ENCODE results near the gene CBFA2T3. TPM values are rescaled to one million over a fixed set of nuclear protein-coding genes. Genes with fewer than 3 reads are reported as not detected.

Gene CBFA2T3
- total RNA-seq, 1 experiment from 2014 or later = 2.1 TPM

DNA sequence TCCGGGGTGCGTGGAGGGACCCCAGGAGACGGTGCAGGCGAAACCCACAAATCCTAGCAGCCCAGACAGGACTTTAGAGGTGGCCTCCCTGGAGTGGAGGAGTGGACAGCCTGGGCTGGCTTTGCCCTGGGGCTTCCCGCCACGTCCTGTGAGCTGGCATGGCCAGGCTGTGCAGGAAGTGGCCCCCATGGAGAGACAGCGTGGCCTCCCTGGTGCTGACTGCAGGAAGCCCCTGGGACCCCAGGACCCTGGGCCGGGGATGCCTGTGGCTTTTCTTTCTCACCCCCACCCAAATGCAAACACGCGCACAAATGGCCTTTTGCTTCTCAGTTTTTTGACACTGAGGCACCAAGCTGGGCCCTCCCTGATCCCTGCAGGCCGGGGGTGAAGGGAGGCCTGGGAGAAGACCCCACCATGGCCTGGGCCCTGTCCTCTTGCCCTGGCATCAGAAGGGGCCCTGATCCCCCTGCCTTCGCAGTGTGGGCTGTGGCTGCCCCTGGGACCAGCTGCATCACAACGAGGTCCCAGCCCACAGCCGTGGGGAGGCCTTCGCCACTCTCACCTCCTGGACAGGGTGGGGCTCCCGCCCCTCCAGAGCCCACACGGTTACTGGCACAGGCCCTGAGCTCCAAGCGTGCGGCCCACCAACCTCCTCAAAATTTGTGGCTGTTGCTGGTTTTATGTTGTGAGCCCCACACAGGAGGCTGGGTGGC lies 58.9 kb downstream of the CBFA2T3 start:
- CTCF ChIA-PET = no interaction called here
- Histone ChIP-seq H3K4me1 (no peaks in the 10 kb centered on the region), H3K9me3 (peaks cover 4% of the 10 kb centered on the region; the same call in 1 of the 2 replicates), H3K36me3 (ENCODE audit: control insufficient read depth, insufficient read depth, low read length) (no peaks in the 10 kb centered on the region), H3K27me3 (replicated peaks; ENCODE audit: control insufficient read depth, insufficient read depth, low read length) (no peaks in the 10 kb centered on the region), H3K4me3 (ENCODE audit: low read depth, low read length) (no peak overlapping the region)
- peaks cover 2% of the 10 kb centered on the region for H3K27me3 Mint-ChIP-seq (ENCODE audit: insufficient read depth, unreplicated experiment)
- POLR2A ChIA-PET = no interaction called here
- H3K4me1 Mint-ChIP-seq (ENCODE audit: low read depth, unreplicated experiment) = no peaks in the 10 kb centered on the region
- no peaks in the 10 kb centered on the region for H3K9me3 Mint-ChIP-seq (ENCODE audit: unreplicated experiment)
- no peak overlapping the region for H3K27ac Mint-ChIP-seq (ENCODE audit: unreplicated experiment)
- H3K4me3 Mint-ChIP-seq (ENCODE audit: unreplicated experiment) = no peak overlapping the region
- no peak for TF ChIP-seq CTCF (IDR thresholded peaks at IDR 0.05; ENCODE audit: insufficient read depth in 1 of 2, low read depth in 1 of 2, low read length in 1 of 2, severe bottlenecking in 1 of 2, unreplicated experiment in 1 of 2)
- no peak for DNase-seq
- intact Hi-C loops (cut with micrococcal nuclease; ENCODE audit: unreplicated experiment) = no loop called here
- no peaks in the 10 kb centered on the region for H3K36me3 Mint-ChIP-seq (ENCODE audit: insufficient read depth, unreplicated experiment)
- BruUV-seq (replicated peaks) = no TSS peak

- Histone ChIP-seq H3K9me3 (peaks cover 7% of the 10 kb centered on the region; the same call in 1 of the 2 replicates), H3K4me1 (no peaks in the 10 kb centered on the region), H3K4me3 (ENCODE audit: low read depth, low read length) (no peak overlapping the region), H3K27me3 (replicated peaks; ENCODE audit: control insufficient read depth, insufficient read depth, low read length) (no peaks in the 10 kb centered on the region), H3K36me3 (ENCODE audit: control insufficient read depth, insufficient read depth, low read length) (no peaks in the 10 kb centered on the region)
- H3K27ac Mint-ChIP-seq (ENCODE audit: unreplicated experiment) = no peak overlapping the region
- no peaks in the 10 kb centered on the region for H3K36me3 Mint-ChIP-seq (ENCODE audit: insufficient read depth, unreplicated experiment)
- H3K27me3 Mint-ChIP-seq (ENCODE audit: insufficient read depth, unreplicated experiment) = peaks cover 2% of the 10 kb centered on the region
- DNase-seq = no peak
- no peaks in the 10 kb centered on the region for H3K9me3 Mint-ChIP-seq (ENCODE audit: unreplicated experiment)
- ChIA-PET POLR2A (no interaction called here), CTCF (no interaction called here)
- H3K4me3 Mint-ChIP-seq (ENCODE audit: unreplicated experiment) = no peak overlapping the region
- intact Hi-C loops (cut with micrococcal nuclease; ENCODE audit: unreplicated experiment) = no loop called here
- BruUV-seq (replicated peaks) = no TSS peak
- H3K4me1 Mint-ChIP-seq (ENCODE audit: low read depth, unreplicated experiment) = no peaks in the 10 kb centered on the region
- no peak for TF ChIP-seq CTCF (IDR thresholded peaks at IDR 0.05; ENCODE audit: insufficient read depth in 1 of 2, low read depth in 1 of 2, low read length in 1 of 2, severe bottlenecking in 1 of 2, unreplicated experiment in 1 of 2)
Measured at GRCh38 chr16:88917146-88917914, 59.7 kb downstream of the CBFA2T3 start.

DNA sequence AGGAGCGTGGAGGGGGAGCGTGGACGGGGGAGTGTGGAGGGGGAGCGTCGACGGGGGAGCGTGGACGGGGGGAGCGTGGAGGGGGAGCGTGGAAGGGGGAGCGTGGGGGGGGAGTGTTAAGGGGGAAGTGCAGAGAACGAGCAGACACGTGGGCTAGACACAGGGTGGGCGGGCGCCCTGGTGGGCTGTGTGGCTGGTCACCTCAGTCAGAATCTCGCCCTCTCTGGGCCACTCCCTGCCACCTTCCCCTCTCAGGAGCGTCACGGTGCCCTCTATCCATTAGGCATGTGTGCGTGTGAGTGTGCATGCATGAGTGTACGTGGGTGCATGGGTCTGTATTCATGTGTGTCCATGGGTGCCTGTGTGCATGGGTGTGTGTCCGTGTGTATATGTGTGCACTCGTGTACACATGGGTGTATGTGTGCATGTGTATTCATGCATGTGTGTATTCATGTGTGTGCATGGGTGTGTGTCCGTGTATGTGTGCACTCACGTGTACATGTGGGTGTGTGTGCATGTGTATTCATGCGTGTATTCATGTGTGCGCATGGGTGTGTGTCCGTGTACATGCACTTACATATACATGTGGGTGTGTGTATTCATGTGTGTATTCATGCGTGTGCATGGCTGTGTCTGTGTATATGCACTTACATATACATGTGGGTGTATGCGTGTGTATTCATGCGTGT lies 61.2 kb downstream of the CBFA2T3 start:
- Histone ChIP-seq H3K4me1 (no peaks in the 10 kb centered on the region), H3K4me3 (ENCODE audit: low read depth, low read length) (no peak overlapping the region), H3K9me3 (peaks cover 7% of the 10 kb centered on the region; the same call in 1 of the 2 replicates), H3K36me3 (ENCODE audit: control insufficient read depth, insufficient read depth, low read length) (no peaks in the 10 kb centered on the region), H3K27me3 (replicated peaks; ENCODE audit: control insufficient read depth, insufficient read depth, low read length) (no peaks in the 10 kb centered on the region)
- no peak overlapping the region for H3K4me3 Mint-ChIP-seq (ENCODE audit: unreplicated experiment)
- no peaks in the 10 kb centered on the region for H3K9me3 Mint-ChIP-seq (ENCODE audit: unreplicated experiment)
- POLR2A ChIA-PET = no interaction called here
- H3K4me1 Mint-ChIP-seq (ENCODE audit: low read depth, unreplicated experiment) = no peaks in the 10 kb centered on the region
- no peak for DNase-seq
- intact Hi-C loops (cut with micrococcal nuclease; ENCODE audit: unreplicated experiment) = no loop called here
- H3K27ac Mint-ChIP-seq (ENCODE audit: unreplicated experiment) = no peak overlapping the region
- no TSS peak for BruUV-seq (replicated peaks)
- CTCF ChIA-PET = no interaction called here
- no peaks in the 10 kb centered on the region for H3K36me3 Mint-ChIP-seq (ENCODE audit: insufficient read depth, unreplicated experiment)
- H3K27me3 Mint-ChIP-seq (ENCODE audit: insufficient read depth, unreplicated experiment) = peaks cover 2% of the 10 kb centered on the region
- TF ChIP-seq CTCF (IDR thresholded peaks at IDR 0.05; ENCODE audit: insufficient read depth in 1 of 2, low read depth in 1 of 2, low read length in 1 of 2, severe bottlenecking in 1 of 2, unreplicated experiment in 1 of 2) = no peak

Data from Caco-2 (cell line).